IPS-15b (cell line): ENCODE data around the gene TNNI3K.

Experiments
- H3K27me3 ChIP-seq: one replicate; pipeline ENCODE4 v1.6.1; 2013; ENCODE audit warnings: low read length; ENCODE audit not compliant: control insufficient read depth, insufficient read depth
- H3K36me3 ChIP-seq: one replicate; pipeline ENCODE4 v1.6.1; 2013; ENCODE audit warnings: low read length; ENCODE audit not compliant: control insufficient read depth, insufficient read depth
- H3K4me1 ChIP-seq: one replicate; pipeline ENCODE4 v1.6.1; 2013; ENCODE audit warnings: mild to moderate bottlenecking, low read length; ENCODE audit not compliant: control insufficient read depth, insufficient read depth
- H3K4me3 ChIP-seq: one replicate; pipeline ENCODE4 v1.5.1; 2013; ENCODE audit warnings: low read depth, low read length
- H3K9ac ChIP-seq: one replicate; pipeline ENCODE4 v1.6.1; 2013; ENCODE audit warnings: low read depth, mild to moderate bottlenecking, low read length
- H3K9me3 ChIP-seq: one replicate; pipeline ENCODE4 v1.6.1; 2013; ENCODE audit warnings: mild to moderate bottlenecking, low read length; ENCODE audit not compliant: control insufficient read depth, insufficient read depth

The TNNI3K gene

GRCh38 chr1:74481607-74482006 is 246.4 kb downstream of the TNNI3K start:
- no peaks in the 10 kb centered on the region for H3K4me1 ChIP-seq
- H3K9me3 ChIP-seq: no peaks in the 10 kb centered on the region
- no peak overlapping the region for H3K4me3 ChIP-seq
- no peaks in the 10 kb centered on the region for H3K36me3 ChIP-seq
- no peaks in the 10 kb centered on the region for H3K27me3 ChIP-seq
- H3K9ac ChIP-seq: no peak overlapping the region

- no peak overlapping the region for H3K4me3 ChIP-seq
- peaks cover 16% of the 10 kb centered on the region for H3K4me1 ChIP-seq
- no peaks in the 10 kb centered on the region for H3K27me3 ChIP-seq
- H3K9me3 ChIP-seq: no peaks in the 10 kb centered on the region
- no peaks in the 10 kb centered on the region for H3K36me3 ChIP-seq
- no peak overlapping the region for H3K9ac ChIP-seq
Measured at GRCh38 chr1:74485622-74486021, 250.4 kb downstream of the TNNI3K start.

- no peaks in the 10 kb centered on the region for H3K27me3 ChIP-seq
- no peak overlapping the region for H3K4me3 ChIP-seq
- no peaks in the 10 kb centered on the region for H3K9me3 ChIP-seq
- no peak overlapping the region for H3K9ac ChIP-seq
- H3K4me1 ChIP-seq: peaks cover 16% of the 10 kb centered on the region
- no peaks in the 10 kb centered on the region for H3K36me3 ChIP-seq
Measured at GRCh38 chr1:74486036-74486435, 250.8 kb downstream of the TNNI3K start.

GRCh38 chr1:74496669-74497068 is 261.5 kb downstream of the TNNI3K start:
- Histone ChIP-seq H3K36me3 (no peaks in the 10 kb centered on the region), H3K4me1 (no peaks in the 10 kb centered on the region), H3K4me3 (no peak overlapping the region), H3K9ac (no peak overlapping the region), H3K9me3 (no peaks in the 10 kb centered on the region), H3K27me3 (no peaks in the 10 kb centered on the region)

- H3K4me3 ChIP-seq: no peak overlapping the region
- no peak overlapping the region for H3K9ac ChIP-seq
Measured at GRCh38 chr1:74498901-74499300, 263.7 kb downstream of the TNNI3K start.

GRCh38 chr1:74502432-74502831 is 267.2 kb downstream of the TNNI3K start:
- no peaks in the 10 kb centered on the region for H3K9me3 ChIP-seq
- H3K9ac ChIP-seq: no peak overlapping the region
- H3K36me3 ChIP-seq: no peaks in the 10 kb centered on the region
- no peak overlapping the region for H3K4me3 ChIP-seq
- H3K27me3 ChIP-seq: no peaks in the 10 kb centered on the region
- peaks cover 3% of the 10 kb centered on the region for H3K4me1 ChIP-seq

More at GRCh38 chr1:74498901-74499300, 263.7 kb downstream of the TNNI3K start:
- Histone ChIP-seq H3K27me3 (no peaks in the 10 kb centered on the region), H3K36me3 (no peaks in the 10 kb centered on the region), H3K9me3 (no peaks in the 10 kb centered on the region), H3K4me1 (no peaks in the 10 kb centered on the region)

- H3K9ac ChIP-seq: no peak overlapping the region
- no peak overlapping the region for H3K4me3 ChIP-seq
- H3K36me3 ChIP-seq: no peaks in the 10 kb centered on the region
- no peaks in the 10 kb centered on the region for H3K27me3 ChIP-seq
- peaks cover 3% of the 10 kb centered on the region for H3K4me1 ChIP-seq
- no peaks in the 10 kb centered on the region for H3K9me3 ChIP-seq
Measured at GRCh38 chr1:74502858-74503257, 267.7 kb downstream of the TNNI3K start.

GRCh38 chr1:74504125-74504932 is 269.1 kb downstream of the TNNI3K start:
- H3K4me1 ChIP-seq: peaks cover 3% of the 10 kb centered on the region
- no peaks in the 10 kb centered on the region for H3K9me3 ChIP-seq
- H3K36me3 ChIP-seq: no peaks in the 10 kb centered on the region
- no peak overlapping the region for H3K4me3 ChIP-seq
- H3K27me3 ChIP-seq: no peaks in the 10 kb centered on the region
- H3K9ac ChIP-seq: no peak overlapping the region

- Histone ChIP-seq H3K4me3 (no peak overlapping the region), H3K4me1 (peaks cover 3% of the 10 kb centered on the region), H3K27me3 (no peaks in the 10 kb centered on the region), H3K36me3 (no peaks in the 10 kb centered on the region), H3K9me3 (no peaks in the 10 kb centered on the region), H3K9ac (no peak overlapping the region)
Measured at GRCh38 chr1:74504933-74505512, 269.8 kb downstream of the TNNI3K start.

GRCh38 chr1:74505928-74506710 is 270.9 kb downstream of the TNNI3K start:
- H3K27me3 ChIP-seq: no peaks in the 10 kb centered on the region
- H3K9ac ChIP-seq: no peak overlapping the region
- no peaks in the 10 kb centered on the region for H3K36me3 ChIP-seq
- no peak overlapping the region for H3K4me3 ChIP-seq
- H3K9me3 ChIP-seq: no peaks in the 10 kb centered on the region
- peaks cover 3% of the 10 kb centered on the region for H3K4me1 ChIP-seq

GRCh38 chr1:74508449-74508848 is 273.3 kb downstream of the TNNI3K start:
- Histone ChIP-seq H3K36me3 (no peaks in the 10 kb centered on the region), H3K27me3 (no peaks in the 10 kb centered on the region), H3K4me3 (no peak overlapping the region), H3K9me3 (no peaks in the 10 kb centered on the region), H3K9ac (no peak overlapping the region), H3K4me1 (peaks cover 3% of the 10 kb centered on the region)
